MM.1S (cell line): Measurements from ENCODE around the gene DEFB124.

Experiments
- DNase-seq: peaks from one replicate; pipeline ENCODE4 v3.0.0-alpha.2; 2015
- H2AFZ ChIP-seq: fragments of 300-600 bp; sonication (generic); 2 replicates; pipeline ENCODE4 v1.6.0; 2016; ENCODE audit warnings: antibody characterized with exemption, low read length
- H3F3A ChIP-seq: fragments of 300-600 bp; sonication (generic); 2 replicates; pipeline ENCODE4 v1.6.1; 2016; ENCODE audit warnings: mild to moderate bottlenecking, antibody characterized with exemption, low read length, moderate library complexity, mixed read lengths; ENCODE audit not compliant: insufficient read depth
- H3K27ac ChIP-seq: fragments of 300-600 bp; sonication (generic); 2 replicates; pipeline ENCODE4 v1.5.1; 2016; ENCODE audit warnings: mild to moderate bottlenecking, low read length
- H3K27me3 ChIP-seq: fragments of 300-600 bp; sonication (generic); replicated peaks from 2 replicates; pipeline ENCODE4 v1.6.0; 2016; ENCODE audit warnings: low read length; ENCODE audit not compliant: insufficient read depth
- H3K36me3 ChIP-seq: fragments of 300-600 bp; sonication (generic); replicated peaks from 2 replicates; pipeline ENCODE4 v1.6.1; 2016; ENCODE audit warnings: mild to moderate bottlenecking, low read length, mixed read lengths; ENCODE audit not compliant: insufficient read depth
- H3K4me1 ChIP-seq: fragments of 300-600 bp; sonication (generic); 2 replicates; pipeline ENCODE4 v1.6.1; 2016; ENCODE audit warnings: low read length, mixed read lengths
- H3K4me2 ChIP-seq: fragments of 300-600 bp; sonication (generic); 2 replicates; pipeline ENCODE4 v1.6.0; 2016; ENCODE audit warnings: low read depth, low read length
- H3K4me3 ChIP-seq: fragments of 300-600 bp; sonication (generic); 2 replicates; pipeline ENCODE4 v1.5.1; 2016; ENCODE audit warnings: low read length, mixed read lengths
- H3K79me2 ChIP-seq: fragments of 300-600 bp; sonication (generic); 2 replicates; pipeline ENCODE4 v1.6.1; 2016; ENCODE audit warnings: mixed run types, low read length, mixed read lengths
- H3K9ac ChIP-seq: fragments of 300-600 bp; sonication (generic); 2 replicates; pipeline ENCODE4 v1.6.1; 2016; ENCODE audit warnings: low read length, mixed read lengths
- H3K9me2 ChIP-seq: fragments of 300-600 bp; sonication (generic); replicated peaks from 2 replicates; pipeline ENCODE4 v1.6.1; 2016; ENCODE audit warnings: mild to moderate bottlenecking, low read length, mixed read lengths; ENCODE audit not compliant: insufficient read depth
- H3K9me3 ChIP-seq: fragments of 300-600 bp; sonication (generic); replicated peaks from 2 replicates; pipeline ENCODE4 v1.6.1; 2016; ENCODE audit warnings: mild to moderate bottlenecking, low read length, mixed read lengths; ENCODE audit not compliant: insufficient read depth
- H4K20me1 ChIP-seq: fragments of 300-600 bp; sonication (generic); 2 replicates; pipeline ENCODE4 v1.6.1; 2016; ENCODE audit warnings: mild to moderate bottlenecking, low read length, moderate library complexity, mixed read lengths; ENCODE audit not compliant: insufficient read depth
- CTCF ChIP-seq: fragments of 300-600 bp; sonication (generic); IDR thresholded peaks from 2 replicates; pipeline ENCODE4 v1.5.1; 2016; ENCODE audit warnings: antibody characterized with exemption, low read length, mixed read lengths
- EZH2 ChIP-seq: fragments of 300-600 bp; sonication (generic); optimal IDR thresholded peaks from 2 replicates; pipeline ENCODE3; 2017; ENCODE audit warnings: low read depth, mild to moderate bottlenecking, antibody characterized with exemption, low read length, mixed read lengths
- EZH2phosphoT487 ChIP-seq: fragments of 300-600 bp; sonication (generic); IDR thresholded peaks from 2 replicates; pipeline ENCODE4 v1.6.1; 2018; ENCODE audit warnings: antibody characterized with exemption, low read length

Gene DEFB124

GRCh38 chr20:31517373-31517772 lies 42.4 kb upstream of the DEFB124 start:
- H2AFZ ChIP-seq = no peak overlapping the region
- H4K20me1 ChIP-seq = peaks cover 57% of the 10 kb centered on the region
- H3K4me1 ChIP-seq = peaks cover 29% of the 10 kb centered on the region
- peaks cover 81% of the 10 kb centered on the region for H3K79me2 ChIP-seq
- H3K27me3 ChIP-seq = no peaks in the 10 kb centered on the region
- H3K9me2 ChIP-seq = no peaks in the 10 kb centered on the region
- H3K9me3 ChIP-seq = no peaks in the 10 kb centered on the region
- DNase-seq = no peak
- TF ChIP-seq EZH2phosphoT487 (no peak), EZH2 (no peak), CTCF (no peak)
- H3K9ac ChIP-seq = peak overlapping the region; percentile 97; the same call in 1 of the 2 replicates
- peak overlapping the region; percentile 98 for H3K4me2 ChIP-seq
- H3F3A ChIP-seq = peaks cover 24% of the 10 kb centered on the region
- H3K4me3 ChIP-seq = peak overlapping the region; percentile 95
- H3K36me3 ChIP-seq = 0 out of 2 replicates have a peak, but pooled peaks cover 6% of the 10 kb centered on the region
- peak overlapping the region; percentile 93; the same call in 1 of the 2 replicates for H3K27ac ChIP-seq

- no peaks in the 10 kb centered on the region for H3K9me2 ChIP-seq
- peaks cover 74% of the 10 kb centered on the region for H3K79me2 ChIP-seq
- no peak for TF ChIP-seq EZH2phosphoT487
- TF ChIP-seq EZH2 = no peak
- TF ChIP-seq CTCF = no peak
- peak overlapping the region; percentile 97 for H3K9ac ChIP-seq
- H3K36me3 ChIP-seq = 0 out of 2 replicates have a peak, but pooled peaks cover 6% of the 10 kb centered on the region
- no peaks in the 10 kb centered on the region for H3K27me3 ChIP-seq
- peak overlapping the region; percentile 98 for H3K4me2 ChIP-seq
- peak; percentile 79 for DNase-seq
- H3K9me3 ChIP-seq = no peaks in the 10 kb centered on the region
- peak overlapping the region; percentile 95 for H3K4me3 ChIP-seq
- peaks cover 29% of the 10 kb centered on the region for H3K4me1 ChIP-seq
- H4K20me1 ChIP-seq = peaks cover 52% of the 10 kb centered on the region
- H3K27ac ChIP-seq = peak overlapping the region; percentile 93
- peaks cover 24% of the 10 kb centered on the region for H3F3A ChIP-seq
- H2AFZ ChIP-seq = no peak overlapping the region
Observed at GRCh38 chr20:31516651-31517050, 41.7 kb upstream of the DEFB124 start.

- H3F3A ChIP-seq = peaks cover 24% of the 10 kb centered on the region
- peaks cover 69% of the 10 kb centered on the region for H3K79me2 ChIP-seq
- no peaks in the 10 kb centered on the region for H3K9me3 ChIP-seq
- TF ChIP-seq EZH2 (no peak), CTCF (no peak), EZH2phosphoT487 (no peak)
- peak overlapping the region; percentile 97 for H3K9ac ChIP-seq
- H2AFZ ChIP-seq = no peak overlapping the region
- peaks cover 28% of the 10 kb centered on the region for H3K4me1 ChIP-seq
- H4K20me1 ChIP-seq = peaks cover 50% of the 10 kb centered on the region
- peak overlapping the region; percentile 98 for H3K4me2 ChIP-seq
- H3K4me3 ChIP-seq = peak overlapping the region; percentile 95
- no peak for DNase-seq
- no peaks in the 10 kb centered on the region for H3K9me2 ChIP-seq
- peak overlapping the region; percentile 93 for H3K27ac ChIP-seq
- H3K36me3 ChIP-seq = 0 out of 2 replicates have a peak, but pooled peaks cover 6% of the 10 kb centered on the region
- no peaks in the 10 kb centered on the region for H3K27me3 ChIP-seq
Observed at GRCh38 chr20:31516166-31516565, 41.2 kb upstream of the DEFB124 start.
